Gastroesophageal sphincter (tissue), 4 donors: ENCODE data around the gene PTPRN2. TPM values are rescaled to one million over a fixed set of nuclear protein-coding genes. Genes with fewer than 3 reads are reported as not detected.

Experiments used
- ATAC-seq: fragments of 150-250 bp; one replicate; pipeline ENCODE4 v1.9.1; 2016; ENCODE audit warnings: mild to moderate bottlenecking, moderate library complexity
- H3K27ac ChIP-seq, 4 donors: fragments of 200-600 bp; sonication (generic) in 3 of 4; 1 replicate in 3 of 4; 2 replicates in 1 of 4; pipeline ENCODE4 v1.5.1; 2016 to 2019
- H3K27me3 ChIP-seq: fragments of 200-600 bp; sonication (generic); one replicate; pipeline ENCODE4 v1.5.1; 2019
- H3K36me3 ChIP-seq, 2 donors: fragments of 200-600 bp; sonication (generic); one replicate each; pipeline ENCODE4 v1.5.1; 2019; ENCODE audit warnings: control low read depth in 1 of 2
- H3K4me1 ChIP-seq, 3 donors: fragments of 200-600 bp; sonication (generic); 1 replicate in 2 of 3; 2 replicates in 1 of 3; pipeline ENCODE4 v1.5.1; 2016 to 2019; ENCODE audit warnings: control low read depth in 2 of 3
- H3K4me3 ChIP-seq, 2 donors: fragments of 200-600 bp; sonication (generic); one replicate each; pipeline ENCODE4 v1.5.1; 2019; ENCODE audit warnings: mild to moderate bottlenecking in 1 of 2, moderate library complexity in 1 of 2
- H3K9me3 ChIP-seq, 3 donors: fragments of 200-600 bp; sonication (generic); one replicate each; pipeline ENCODE4 v1.5.1; 2017 to 2019; ENCODE audit warnings: control low read depth in 2 of 3
- EP300 ChIP-seq: sonication (generic); formaldehyde crosslinking; IDR thresholded peaks from one replicate; pipeline ENCODE4 v1.6.1; 2017; ENCODE audit warnings: antibody characterized with exemption, mild to moderate bottlenecking
- POLR2A ChIP-seq, 2 donors: fragments of 450-650 bp; IDR thresholded peaks; one replicate each; pipeline ENCODE4 v1.6.1; 2017; ENCODE audit warnings: antibody characterized with exemption in 2 of 2, mild to moderate bottlenecking in 2 of 2, moderate library complexity in 1 of 2
- POLR2AphosphoS5 ChIP-seq: sonication (generic); formaldehyde crosslinking; IDR thresholded peaks from one replicate; pipeline ENCODE4 v1.6.1; 2017; ENCODE audit warnings: antibody characterized with exemption
- WGBS, 2 donors: methylation state at CpG; one replicate each; pipeline ENCODE4 v1.1.5; 2018; ENCODE audit warnings: low coverage in 1 of 2; 5-methylcytosine and 5-hydroxymethylcytosine counted together
- total RNA-seq, 4 donors: library from RNA; depleted of rRNA; stranded (reverse); fragments of >200 nt; gene quantifications; one replicate each; pipeline ENCODE4 v1.1.0, GENCODE V29; 2016
- TF ChIP-seq, protein P1 (sequence below), 4 experiments: fragments of 200-600 bp in 2 of 4; fragments of 450-650 bp in 2 of 4; sonication (generic) in 1 of 4; IDR thresholded peaks; one replicate each; pipeline ENCODE4 v1.5.1; 2017 to 2019; ENCODE audit warnings: antibody characterized with exemption in 4 of 4, mild to moderate bottlenecking in 2 of 4, moderate library complexity in 2 of 4

Gene PTPRN2
- total RNA-seq, 4 donors from 2014 or later: 1.7 to 4.7 (median 3.3) TPM

DNA sequence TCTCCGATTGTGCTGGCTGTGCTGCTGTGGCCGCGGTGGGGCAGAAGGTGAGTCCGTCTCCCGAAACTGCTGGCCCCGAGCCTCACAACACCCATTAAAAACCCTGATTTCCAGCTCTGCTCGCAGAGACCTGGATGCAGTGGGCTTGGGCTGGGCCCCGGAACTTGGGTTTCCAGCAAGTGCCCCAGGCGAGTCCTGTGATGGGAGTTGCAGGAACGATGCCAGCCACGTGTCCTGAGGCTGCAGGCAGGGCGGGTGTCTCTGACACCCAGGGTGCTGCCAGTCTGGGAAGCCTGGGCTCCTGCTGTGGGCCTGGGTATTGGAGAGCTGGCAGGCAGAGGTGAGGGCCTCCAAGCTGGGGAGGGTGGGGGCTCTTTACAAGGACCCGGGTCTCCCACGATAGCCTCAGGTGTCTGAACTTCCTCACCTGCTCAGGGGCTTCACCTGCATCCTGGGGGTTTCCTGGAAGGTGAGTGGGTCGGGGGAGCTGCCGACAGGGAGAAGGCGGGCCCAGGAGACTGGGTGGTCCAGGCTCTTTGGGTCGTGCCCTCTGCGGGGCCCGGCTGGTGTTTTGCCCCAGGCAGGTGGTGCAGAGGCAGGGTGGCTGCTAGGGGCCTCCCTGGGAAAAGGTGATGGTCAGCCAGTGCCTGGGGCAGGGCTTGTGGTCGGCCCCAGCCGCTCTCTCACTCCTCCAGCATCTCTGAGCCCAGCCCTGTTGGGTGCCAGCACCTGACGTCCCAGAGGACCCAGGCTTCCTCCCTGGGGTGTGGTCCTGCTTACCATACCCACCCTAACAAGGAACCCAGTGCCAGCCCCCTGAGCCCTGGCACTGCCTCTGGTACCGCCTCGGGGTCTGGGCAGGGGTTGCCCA, 1070.5 kb downstream of the PTPRN2 start:
- H3K36me3 ChIP-seq: no peaks in the 10 kb centered on the region
- H3K4me1 ChIP-seq: no peaks in the 10 kb centered on the region
- peaks cover 70% of the 10 kb centered on the region for H3K27me3 ChIP-seq
- TF ChIP-seq POLR2AphosphoS5: no peak
- TF ChIP-seq POLR2A (IDR thresholded peaks at IDR 0.05): no peak
- no peak for TF ChIP-seq EP300
- TF ChIP-seq, protein P1, sequence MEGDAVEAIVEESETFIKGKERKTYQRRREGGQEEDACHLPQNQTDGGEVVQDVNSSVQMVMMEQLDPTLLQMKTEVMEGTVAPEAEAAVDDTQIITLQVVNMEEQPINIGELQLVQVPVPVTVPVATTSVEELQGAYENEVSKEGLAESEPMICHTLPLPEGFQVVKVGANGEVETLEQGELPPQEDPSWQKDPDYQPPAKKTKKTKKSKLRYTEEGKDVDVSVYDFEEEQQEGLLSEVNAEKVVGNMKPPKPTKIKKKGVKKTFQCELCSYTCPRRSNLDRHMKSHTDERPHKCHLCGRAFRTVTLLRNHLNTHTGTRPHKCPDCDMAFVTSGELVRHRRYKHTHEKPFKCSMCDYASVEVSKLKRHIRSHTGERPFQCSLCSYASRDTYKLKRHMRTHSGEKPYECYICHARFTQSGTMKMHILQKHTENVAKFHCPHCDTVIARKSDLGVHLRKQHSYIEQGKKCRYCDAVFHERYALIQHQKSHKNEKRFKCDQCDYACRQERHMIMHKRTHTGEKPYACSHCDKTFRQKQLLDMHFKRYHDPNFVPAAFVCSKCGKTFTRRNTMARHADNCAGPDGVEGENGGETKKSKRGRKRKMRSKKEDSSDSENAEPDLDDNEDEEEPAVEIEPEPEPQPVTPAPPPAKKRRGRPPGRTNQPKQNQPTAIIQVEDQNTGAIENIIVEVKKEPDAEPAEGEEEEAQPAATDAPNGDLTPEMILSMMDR (IDR thresholded peaks at IDR 0.05): no peak
- peak; percentile 24 for ATAC-seq
- WGBS, 2 donors: 80% methylated on average over 1 to 2 of the region's 25 CpGs
- H3K4me3 ChIP-seq: no peak overlapping the region
- H3K27ac ChIP-seq: no peak overlapping the region
- peaks cover 0 to 10% (median 0%) of the 10 kb centered on the region in 3 donors for H3K9me3 ChIP-seq

DNA sequence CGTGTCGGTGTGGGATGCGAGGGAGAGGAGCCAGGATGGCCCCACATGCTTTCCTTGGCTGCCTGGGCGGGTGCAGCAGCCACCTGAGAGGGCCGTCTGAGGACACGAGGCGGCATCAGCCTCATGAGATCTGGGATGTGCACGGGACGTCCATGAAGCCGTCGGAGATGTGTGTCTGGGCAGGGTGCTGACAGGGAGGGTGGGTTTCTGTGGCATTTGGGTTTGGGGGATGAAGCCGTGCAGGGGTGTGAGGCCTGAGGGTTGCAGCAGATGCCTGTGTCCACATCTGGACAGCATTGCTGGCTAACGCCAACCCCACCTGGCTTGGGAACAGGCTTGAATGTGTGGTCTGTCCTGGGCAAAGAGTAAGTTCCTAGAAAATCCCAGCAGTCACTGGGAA, 1071.3 kb downstream of the PTPRN2 start:
- no peaks in the 10 kb centered on the region for H3K36me3 ChIP-seq
- no peaks in the 10 kb centered on the region for H3K4me1 ChIP-seq
- WGBS, 2 donors: 66 to 87% methylated on average over 3 of the region's 13 CpGs
- no peak overlapping the region for H3K4me3 ChIP-seq
- H3K27me3 ChIP-seq: peaks cover 70% of the 10 kb centered on the region
- H3K27ac ChIP-seq: no peak overlapping the region
- ATAC-seq: no peak
- TF ChIP-seq POLR2A (IDR thresholded peaks at IDR 0.05) (no peak), EP300 (no peak), POLR2AphosphoS5 (no peak)
- TF ChIP-seq, protein P1 (IDR thresholded peaks at IDR 0.05): no peak
- peaks cover 0 to 14% (median 0%) of the 10 kb centered on the region in 3 donors for H3K9me3 ChIP-seq

DNA sequence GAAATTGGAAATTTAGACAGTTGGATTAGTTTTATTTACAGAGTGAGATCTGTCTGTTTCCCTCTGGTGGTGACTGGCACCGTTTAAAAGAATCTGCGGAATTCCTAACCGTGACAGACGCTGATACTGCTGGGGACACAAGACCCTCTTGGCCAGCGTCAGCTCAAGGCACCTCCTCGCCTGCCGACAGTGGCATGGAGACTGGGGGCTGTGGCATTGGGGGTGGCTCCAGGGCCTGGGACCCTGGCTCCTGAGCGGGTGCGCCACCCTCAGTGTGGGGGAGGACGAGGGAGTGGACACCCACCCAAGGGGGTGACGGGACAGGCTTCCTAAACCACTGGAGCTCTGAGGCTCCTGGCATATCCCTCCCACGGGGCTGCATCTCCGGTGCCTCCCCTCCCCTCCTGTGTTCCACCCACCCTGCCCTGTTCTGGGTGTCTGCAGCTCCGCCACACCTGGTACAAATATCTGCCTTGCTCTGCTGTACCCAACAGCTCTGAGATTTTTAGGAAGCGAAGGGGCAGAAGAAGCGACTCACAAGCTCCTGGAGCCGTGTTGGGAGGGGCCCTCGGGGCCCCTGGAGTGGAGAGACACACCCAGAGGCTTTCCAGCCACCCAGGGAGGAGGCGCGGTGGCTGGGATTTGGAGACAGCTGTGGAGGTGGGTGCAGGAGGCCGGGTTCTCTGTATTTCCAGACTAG, 1072.1 kb downstream of the PTPRN2 start:
- Histone ChIP-seq H3K4me3 (no peak overlapping the region), H3K9me3 (peaks cover 0 to 16% (median 0%) of the 10 kb centered on the region in 3 donors), H3K4me1 (no peaks in the 10 kb centered on the region), H3K27me3 (peaks cover 64% of the 10 kb centered on the region), H3K27ac (no peak overlapping the region), H3K36me3 (no peaks in the 10 kb centered on the region)
- TF ChIP-seq POLR2A (IDR thresholded peaks at IDR 0.05) (no peak), POLR2AphosphoS5 (no peak), EP300 (no peak)
- TF ChIP-seq, protein P1 (IDR thresholded peaks at IDR 0.05): no peak
- 29 to 47% methylated on average over 2 to 7 of the region's 21 CpGs for WGBS, 2 donors
- ATAC-seq: no peak

DNA sequence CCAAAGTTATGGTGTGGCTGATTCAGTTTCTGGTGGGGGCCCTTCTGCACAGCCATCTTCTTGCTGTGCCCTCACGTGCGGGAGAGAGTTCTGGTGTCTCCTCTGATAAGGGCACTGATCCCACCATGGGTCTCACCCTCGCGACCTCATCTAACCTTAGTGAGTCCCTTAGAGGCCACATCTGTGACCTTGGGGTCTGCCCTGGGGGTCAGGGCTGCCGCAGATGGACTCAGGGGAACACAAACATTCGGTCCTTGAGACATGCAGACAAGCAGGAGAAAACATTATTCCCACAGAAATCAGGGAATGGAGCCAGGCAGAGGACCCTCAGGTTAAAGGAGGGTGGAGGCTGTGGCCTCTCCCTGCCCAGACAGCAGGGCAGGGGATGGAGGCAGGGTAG, 1072.9 kb downstream of the PTPRN2 start:
- Histone ChIP-seq H3K27me3 (peaks cover 57% of the 10 kb centered on the region), H3K4me1 (no peaks in the 10 kb centered on the region), H3K36me3 (no peaks in the 10 kb centered on the region), H3K4me3 (no peak overlapping the region), H3K9me3 (peaks cover 0 to 16% (median 0%) of the 10 kb centered on the region in 3 donors), H3K27ac (no peak overlapping the region)
- 33 to 40% methylated on average over 1 to 2 of the region's 6 CpGs for WGBS, 2 donors
- TF ChIP-seq POLR2A (IDR thresholded peaks at IDR 0.05) (no peak), EP300 (no peak), POLR2AphosphoS5 (no peak)
- TF ChIP-seq, protein P1 (IDR thresholded peaks at IDR 0.05): no peak
- ATAC-seq: no peak
